G401 (cell line): ENCODE measurements around the gene SH3D21. TPM values are rescaled to one million over a fixed set of nuclear protein-coding genes. Genes with fewer than 3 reads are reported as not detected.

Source experiments
- DNase-seq: peaks from one replicate; pipeline ENCODE4 v3.0.0-alpha.2; 2015; ENCODE audit warnings: low spot score
- in situ Hi-C: cut with HindIII; loops from 2 replicates; pipeline ENCODE4 v1.10.0; 2016; ENCODE audit warnings: low sequenced_read_pairs, mixed read lengths
- total RNA-seq: library from RNA; depleted of rRNA; stranded (reverse); fragments of >200 nt; shearing (Covaris generic); gene quantifications from 2 replicates; pipeline ENCODE4 v1.2.3, GENCODE V29; 2014

SH3D21 gene
- total RNA-seq, 1 experiment from 2014 or later: 1.9 TPM

DNA sequence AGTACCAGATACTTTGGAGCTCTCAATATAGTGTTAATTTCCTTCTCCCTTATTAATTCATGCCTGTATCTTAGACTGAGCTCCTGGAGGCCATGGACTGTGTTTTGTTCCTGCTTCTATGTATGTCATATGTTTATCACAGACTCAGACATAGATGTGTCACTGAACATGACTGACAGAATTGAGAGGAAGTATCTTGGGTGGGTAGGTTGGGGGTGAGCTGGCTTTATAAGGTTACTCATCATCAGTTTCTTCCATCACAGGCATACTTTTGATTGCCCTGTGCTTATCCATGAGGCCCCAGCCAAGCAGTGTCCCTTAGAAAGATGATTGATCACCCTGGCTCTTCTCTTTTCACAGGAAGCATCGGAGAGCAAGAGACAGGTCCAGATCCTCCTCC lies 5.6 kb upstream of the SH3D21 start:
- DNase-seq: no peak
- in situ Hi-C loops: no loop called here

GRCh38 chr1:36301220-36301619 lies 4.9 kb upstream of the SH3D21 start:
- DNase-seq: no peak
- in situ Hi-C loops: no loop called here

GRCh38 chr1:36303244-36303643 lies 2.9 kb upstream of the SH3D21 start:
- in situ Hi-C loops: no loop called here
- no peak for DNase-seq

DNA sequence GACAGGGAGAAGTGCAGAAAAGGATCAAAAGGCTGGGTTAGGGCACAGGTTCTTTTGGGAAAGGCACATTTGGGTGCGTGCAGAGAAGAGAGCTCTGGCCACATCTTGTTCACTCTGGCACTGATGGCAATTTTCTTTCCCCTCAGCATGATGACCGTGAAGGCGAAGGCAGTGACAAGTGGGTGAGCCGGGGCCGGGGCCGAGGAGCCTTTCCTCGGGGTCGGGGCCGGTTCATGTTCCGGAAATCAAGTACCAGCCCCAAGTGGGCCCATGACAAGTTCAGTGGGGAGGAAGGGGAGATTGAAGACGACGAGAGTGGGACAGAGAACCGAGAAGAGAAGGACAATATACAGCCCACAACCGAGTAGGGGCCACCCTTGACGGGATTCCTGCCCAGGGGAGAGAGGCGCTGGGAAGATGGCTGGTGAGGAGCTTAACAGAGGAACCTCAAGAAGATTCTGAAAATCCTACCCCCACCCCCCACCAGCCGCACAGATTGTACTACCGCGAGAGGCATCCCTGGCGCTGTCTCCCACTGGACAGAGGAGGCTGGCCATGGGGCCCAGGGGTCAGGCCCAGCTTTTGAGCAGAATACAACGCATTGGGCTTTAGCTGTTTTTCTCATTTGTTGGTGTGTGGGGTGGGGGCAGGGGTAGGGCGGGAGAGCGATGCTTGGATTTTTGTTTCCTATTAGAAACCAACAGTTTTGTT lies 2.4 kb upstream of the SH3D21 start:
- in situ Hi-C loops: no loop called here
- no peak for DNase-seq

GRCh38 chr1:36304521-36304920 lies 1.6 kb upstream of the SH3D21 start:
- in situ Hi-C loops: no loop called here
- no peak for DNase-seq

- no peak for DNase-seq
- in situ Hi-C loops: no loop called here
These were observed 926 bp upstream of the SH3D21 start for GRCh38 chr1:36304970-36305914.

DNA sequence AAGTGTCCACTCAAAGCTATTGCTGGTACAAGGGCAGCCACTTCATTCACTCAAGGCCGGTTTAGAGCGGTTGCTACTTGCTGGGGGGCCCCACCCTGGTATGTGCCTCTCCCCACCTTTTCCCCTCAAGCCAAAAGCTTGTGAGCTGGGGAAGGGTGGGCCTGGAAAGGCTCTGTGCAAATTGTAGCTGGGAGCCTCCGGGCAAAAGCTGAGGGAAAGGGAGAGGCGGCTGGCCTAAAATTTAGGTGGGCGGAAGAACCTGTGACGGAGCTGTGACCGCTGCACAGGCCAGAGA lies 306 bp upstream of the SH3D21 start:
- DNase-seq: no peak
- in situ Hi-C loops: no loop called here

GRCh38 chr1:36306902-36307456 lies 811 bp downstream of the SH3D21 start:
- in situ Hi-C loops: no loop called here
- DNase-seq: peak; percentile 97

DNA sequence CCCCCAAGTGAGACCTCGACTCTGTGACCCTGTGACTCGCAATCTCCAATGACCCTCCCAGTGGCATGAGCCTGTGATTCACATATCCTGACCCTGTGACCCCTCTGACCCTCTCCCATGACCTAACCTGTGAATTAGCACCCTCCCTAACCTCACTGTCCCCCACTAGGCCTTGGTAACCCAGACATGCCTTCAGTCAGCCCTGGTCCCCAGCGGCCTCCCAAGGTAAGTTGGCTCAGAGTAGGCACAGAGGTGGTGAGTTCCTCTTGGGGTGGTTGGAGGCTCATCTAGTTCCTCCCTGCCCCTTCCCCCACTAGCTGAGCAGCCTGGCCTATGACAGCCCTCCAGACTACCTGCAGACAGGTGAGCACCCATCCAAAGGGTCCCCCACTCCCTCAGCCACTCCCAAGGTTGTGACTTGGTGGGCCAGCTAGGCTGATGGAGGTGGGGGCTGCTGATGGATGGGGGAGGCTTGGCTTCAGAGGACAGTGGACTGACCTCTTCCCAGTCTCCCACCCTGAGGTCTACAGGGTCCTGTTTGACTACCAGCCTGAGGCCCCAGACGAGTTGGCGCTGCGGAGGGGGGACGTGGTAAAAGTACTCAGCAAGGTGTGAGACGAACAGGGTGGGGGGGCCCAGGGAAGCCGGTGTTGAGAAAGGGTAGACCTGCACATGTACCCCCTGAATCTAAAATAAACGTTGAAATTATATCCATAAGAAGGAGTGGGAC lies 1.6 kb downstream of the SH3D21 start:
- in situ Hi-C loops: no loop called here
- no peak for DNase-seq

DNA sequence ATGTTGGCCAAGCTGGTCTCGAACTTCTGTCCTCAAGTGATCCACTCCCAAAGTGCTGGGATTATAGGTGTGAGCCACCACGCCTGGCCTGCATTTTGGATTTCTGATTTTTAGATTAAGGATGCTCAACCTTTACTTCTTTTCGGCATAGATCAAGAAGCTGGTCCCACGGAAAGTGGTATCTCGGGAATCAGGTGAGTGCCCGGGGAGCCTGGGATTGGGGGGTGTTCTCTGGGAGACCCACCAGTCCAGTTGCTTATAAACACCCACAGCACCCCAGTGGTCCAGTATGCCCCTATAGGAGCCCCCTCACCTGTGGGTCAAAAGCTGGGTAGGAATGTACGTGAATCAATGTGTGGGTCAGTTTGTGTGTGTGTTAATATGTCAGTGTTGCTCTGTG lies 3.2 kb downstream of the SH3D21 start:
- in situ Hi-C loops: no loop called here
- DNase-seq: no peak

DNA sequence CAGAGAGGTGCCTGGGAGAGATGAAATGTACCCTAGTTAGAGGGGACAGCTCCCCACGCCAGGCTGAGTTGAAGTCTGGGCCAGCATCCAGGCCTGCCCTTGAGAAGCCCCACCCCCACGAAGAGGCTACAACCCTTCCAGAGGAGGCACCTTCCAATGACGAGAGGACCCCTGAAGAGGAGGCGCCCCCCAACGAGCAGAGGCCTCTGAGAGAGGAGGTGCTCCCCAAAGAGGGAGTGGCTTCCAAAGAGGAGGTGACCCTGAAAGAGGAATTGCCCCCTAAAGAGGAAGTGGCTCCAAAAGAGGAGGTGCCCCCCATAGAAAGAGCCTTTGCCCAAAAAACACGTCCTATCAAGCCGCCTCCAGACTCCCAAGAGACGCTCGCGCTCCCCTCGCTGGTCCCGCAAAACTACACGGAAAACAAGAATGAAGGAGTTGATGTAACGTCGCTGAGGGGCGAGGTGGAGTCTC lies 14.2 kb downstream of the SH3D21 start:
- in situ Hi-C loops: no loop called here
- DNase-seq: no peak

DNA sequence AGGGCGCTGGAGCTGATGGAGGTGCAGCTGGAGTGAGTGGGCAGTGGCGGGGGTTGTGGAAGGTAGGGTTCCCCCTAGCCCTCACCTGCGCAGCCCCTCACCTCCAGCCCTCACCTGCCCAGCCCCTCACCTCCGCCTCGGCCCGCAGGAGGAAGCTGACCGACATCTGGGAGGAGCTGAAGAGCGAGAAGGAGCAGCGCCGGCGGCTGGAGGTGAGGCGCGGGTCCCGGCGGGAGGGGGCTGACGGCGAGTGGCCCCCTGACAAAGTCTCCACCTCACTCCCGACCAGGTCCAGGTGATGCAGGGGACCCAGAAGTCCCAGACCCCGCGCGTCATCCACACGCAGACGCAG lies 14.6 kb downstream of the SH3D21 start:
- no peak for DNase-seq
- in situ Hi-C loops: no loop called here

DNA sequence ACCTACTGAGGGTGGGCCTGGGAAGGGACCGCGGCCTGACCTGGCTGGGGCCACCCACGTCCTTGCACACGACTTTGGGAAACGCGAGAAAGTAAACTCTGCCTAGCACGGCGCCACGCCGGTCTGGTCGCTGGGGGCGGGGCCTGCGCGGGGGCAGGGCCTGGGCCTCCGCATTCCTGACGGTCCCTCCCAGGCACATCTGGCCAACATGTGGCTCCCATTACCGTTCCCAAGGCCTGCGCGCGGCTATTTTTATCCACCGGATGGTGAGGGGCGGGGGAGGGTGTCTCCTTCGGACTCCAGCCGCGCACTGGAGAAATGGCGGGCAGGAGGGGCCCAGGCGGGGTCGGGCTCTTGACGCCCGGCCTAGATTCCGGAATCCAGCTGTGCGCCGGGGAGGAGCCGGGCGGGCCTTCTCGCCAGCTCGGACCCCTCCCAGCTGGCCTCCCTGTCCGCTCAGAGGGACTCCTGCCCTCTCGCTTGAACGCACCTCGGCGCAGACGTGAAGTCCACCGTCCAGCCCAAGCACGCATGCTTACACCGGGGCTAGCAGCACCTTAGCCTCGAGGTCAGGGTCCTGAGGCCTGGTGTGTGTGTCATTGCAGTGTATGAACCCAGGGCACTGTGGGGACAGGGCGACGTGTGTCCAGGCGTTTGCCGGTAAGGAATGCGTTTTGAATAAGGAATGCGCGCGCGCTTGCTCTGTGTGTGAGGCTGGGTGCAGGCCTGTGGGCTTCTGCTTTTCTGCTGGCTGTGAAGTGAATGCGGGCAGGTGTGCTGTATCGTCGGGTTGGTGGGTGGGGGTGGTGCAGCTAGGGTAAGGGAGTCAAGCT lies 15.2 kb downstream of the SH3D21 start:
- in situ Hi-C loops: no loop called here
- no peak for DNase-seq

- in situ Hi-C loops: no loop called here
- DNase-seq: no peak
These were observed 16.0 kb downstream of the SH3D21 start for GRCh38 chr1:36322041-36322785.

DNA sequence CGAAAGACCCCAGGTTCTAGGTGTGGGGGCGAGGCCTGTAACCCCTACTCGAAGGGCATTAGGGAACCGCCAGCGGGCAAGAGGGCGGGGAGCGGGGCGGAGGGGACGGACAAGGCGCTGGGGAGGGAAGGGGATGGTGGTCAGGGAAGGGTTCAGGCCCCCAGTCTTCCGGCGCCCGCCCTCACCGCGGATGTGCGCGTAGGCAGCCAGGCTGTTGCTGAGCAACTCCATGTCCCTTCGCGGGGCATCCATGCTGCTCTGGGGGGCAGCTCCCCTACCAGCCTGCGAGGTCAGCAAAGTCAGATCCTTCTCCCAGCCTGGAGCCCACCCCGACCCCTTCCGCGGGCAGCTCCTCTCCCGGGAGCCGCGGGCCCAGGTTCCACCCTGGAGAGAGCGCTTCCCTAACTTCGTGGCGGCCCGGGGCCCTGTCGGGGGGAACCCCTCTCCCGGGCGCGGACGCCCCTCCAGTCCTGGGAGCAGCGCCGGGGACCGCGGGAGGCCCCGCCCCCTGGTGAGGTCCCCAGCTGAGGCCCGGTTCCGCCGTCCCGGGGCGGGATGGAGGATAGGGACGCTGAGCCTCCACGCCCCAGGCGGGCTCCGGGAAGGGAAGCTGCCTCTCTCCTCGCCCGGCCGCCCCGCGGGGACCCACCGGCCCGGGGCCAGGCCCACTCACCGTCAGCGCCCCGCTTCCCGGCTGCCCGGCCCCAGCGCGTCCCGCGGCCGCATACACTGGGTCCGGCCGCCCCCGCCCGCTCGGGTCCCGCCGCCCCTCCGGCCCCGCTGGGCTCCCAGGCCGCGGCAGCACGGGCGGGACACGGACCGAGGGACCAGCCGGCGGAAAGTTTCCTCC lies 16.8 kb downstream of the SH3D21 start:
- no peak for DNase-seq
- in situ Hi-C loops: no loop called here

DNA sequence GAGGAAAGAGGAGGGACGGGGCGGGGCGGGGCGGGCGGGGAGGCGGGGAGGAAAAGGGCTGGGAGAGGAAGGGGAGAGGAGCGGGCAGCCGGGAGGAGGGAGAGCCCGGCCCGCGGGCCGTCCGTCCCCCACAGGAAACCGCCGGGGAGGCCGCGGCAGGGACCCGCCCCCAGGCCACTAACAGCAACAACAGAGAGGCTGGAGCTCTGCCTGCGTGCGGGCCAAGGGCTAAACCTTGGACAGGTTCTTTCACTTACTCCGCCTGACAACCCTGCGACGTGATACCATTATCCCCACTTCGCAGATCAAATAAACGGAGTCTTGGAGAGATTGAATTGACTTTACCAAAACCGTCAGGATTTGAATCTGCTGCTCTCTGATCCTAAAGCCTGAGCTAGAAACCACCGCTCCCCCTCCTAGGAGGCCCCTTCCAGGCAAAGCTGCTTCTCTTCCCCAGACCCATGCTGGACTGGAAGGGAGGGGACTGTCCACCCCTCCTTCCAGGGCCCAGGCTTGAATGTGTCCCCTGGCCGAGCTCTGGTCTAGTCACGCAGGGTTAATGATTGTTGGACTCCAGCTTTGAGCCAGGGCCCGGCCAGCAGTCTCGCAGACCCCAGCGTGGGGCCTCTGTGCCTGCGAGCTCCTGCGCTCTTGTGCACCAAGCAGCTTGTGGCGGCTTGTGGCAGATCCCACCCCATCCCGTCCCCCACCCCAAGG lies 17.6 kb downstream of the SH3D21 start, which contains the start of gene EVA1B:
Gene EVA1B, minus strand, starts transcription at position 10 of the 717 bp plus-strand sequence. CDS start 608 bp downstream, outside the sequence.
- in situ Hi-C loops: no loop called here
- no peak for DNase-seq

DNA sequence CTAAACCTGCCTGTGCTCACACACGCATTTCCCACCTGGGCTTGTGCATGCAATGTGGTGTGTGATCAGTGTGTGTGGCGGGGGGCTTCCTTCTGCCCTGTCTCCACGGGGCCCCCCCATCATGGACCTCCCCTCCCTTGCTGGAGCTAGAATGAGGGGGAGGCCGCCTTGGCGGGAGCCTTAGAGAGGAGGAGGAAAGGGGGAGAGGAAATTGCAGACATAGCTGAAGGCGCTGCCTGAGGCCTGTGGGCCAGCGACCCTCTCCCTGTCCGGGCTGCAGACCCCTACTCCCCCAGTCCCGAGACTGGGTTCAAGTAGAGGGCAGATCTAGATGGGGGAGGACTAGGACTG lies 18.2 kb downstream of the SH3D21 start:
- in situ Hi-C loops: no loop called here
- DNase-seq: no peak
